ENCODE measurements around the gene DOC2B. TPM values are rescaled to one million over a fixed set of nuclear protein-coding genes. Genes with fewer than 3 reads are reported as not detected.

Gene DOC2B
- total RNA-seq, 1 experiment from 2014 or later: not detected

DNA sequence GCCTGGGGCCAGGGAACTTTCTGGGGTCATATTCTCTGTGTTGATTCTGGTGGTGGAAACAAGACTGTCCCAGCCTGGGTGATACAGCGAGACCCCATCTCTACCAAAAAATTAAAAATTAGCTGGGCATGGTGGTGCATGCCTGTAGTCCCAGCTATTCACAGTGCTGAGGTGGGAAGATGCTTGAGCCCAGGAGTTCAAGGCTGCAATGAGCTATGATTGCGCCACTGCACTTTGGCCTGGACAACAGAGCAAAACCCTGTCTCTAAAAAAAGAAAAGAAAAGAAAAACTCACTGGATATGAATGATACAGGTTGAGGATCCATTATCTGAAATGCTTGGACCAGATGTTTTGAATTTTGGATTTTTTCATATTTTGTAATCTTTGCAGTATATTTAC, 30.4 kb downstream of the DOC2B start:
- no peaks in the 10 kb centered on the region for H3K9me3 ChIP-seq (replicated peaks)
- no peak for DNase-seq

DNA sequence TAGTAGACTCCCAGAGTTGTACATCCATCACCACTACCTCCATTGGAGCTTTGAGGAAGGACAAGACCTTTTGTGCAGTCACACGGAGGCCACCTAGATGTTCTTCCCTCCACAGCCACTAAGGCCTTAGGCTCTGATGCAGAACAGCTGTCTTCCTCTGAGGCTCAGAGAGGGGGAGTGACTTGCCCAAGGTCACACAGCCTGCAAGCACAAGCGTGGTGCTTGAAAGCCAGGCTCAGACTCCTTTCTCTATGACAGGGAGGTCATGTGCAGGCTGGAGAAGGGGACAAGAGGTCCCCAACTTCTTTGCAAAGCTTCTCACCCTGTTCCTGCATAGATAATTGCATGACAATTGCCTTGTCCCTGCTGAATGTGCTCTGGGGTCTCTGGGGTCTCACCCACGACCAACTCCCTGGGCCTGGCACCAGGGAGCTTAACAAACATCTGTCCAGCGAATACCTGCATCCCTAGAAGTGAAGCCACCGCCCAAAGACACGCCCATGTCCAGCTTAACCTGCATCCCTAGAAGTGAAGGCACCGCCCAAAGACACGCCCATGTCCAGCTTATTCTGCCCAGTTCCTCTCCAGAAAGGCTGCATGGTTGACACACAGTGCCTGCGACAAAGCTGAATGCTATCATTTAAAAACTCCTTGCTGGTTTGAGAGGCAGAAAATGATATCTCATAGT, 31.4 kb downstream of the DOC2B start:
- no peaks in the 10 kb centered on the region for H3K9me3 ChIP-seq (replicated peaks)
- no peak for DNase-seq

More for the DNA sequence above, 30.4 kb downstream of the DOC2B start:
- no peaks in the 10 kb centered on the region for H3K4me1 ChIP-seq
- no peak overlapping the region for H3K4me3 ChIP-seq
- H3K36me3 ChIP-seq: no peaks in the 10 kb centered on the region
- H3K27me3 ChIP-seq: no peaks in the 10 kb centered on the region
- H3K27ac ChIP-seq: no peak overlapping the region

DNA sequence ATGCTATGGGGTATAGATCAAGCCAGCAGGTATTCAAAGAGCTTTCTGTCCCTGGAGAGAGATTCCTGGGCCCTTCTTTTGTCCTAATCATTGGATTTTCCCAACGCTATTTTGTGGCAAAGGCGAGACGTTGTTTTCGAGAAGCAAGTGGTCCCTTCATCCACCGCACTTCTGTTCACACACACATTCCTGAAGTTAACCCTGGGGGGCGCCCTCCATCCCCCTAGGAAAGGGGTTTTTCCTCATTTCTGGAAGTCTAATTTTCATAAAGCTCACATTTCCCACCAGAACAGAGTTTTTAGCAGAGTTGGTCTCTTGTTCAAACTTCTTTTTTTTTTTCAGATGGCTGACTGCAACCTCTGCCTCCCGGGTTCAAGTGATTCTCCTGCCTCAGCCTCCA, 32.2 kb downstream of the DOC2B start:
- Histone ChIP-seq H3K4me1 (no peaks in the 10 kb centered on the region), H3K27ac (no peak overlapping the region), H3K36me3 (no peaks in the 10 kb centered on the region), H3K4me3 (no peak overlapping the region), H3K9me3 (replicated peaks) (no peaks in the 10 kb centered on the region), H3K27me3 (no peaks in the 10 kb centered on the region)
- no peak for DNase-seq

More for the DNA sequence above, 31.4 kb downstream of the DOC2B start:
- H3K27ac ChIP-seq: no peak overlapping the region
- H3K36me3 ChIP-seq: no peaks in the 10 kb centered on the region
- no peaks in the 10 kb centered on the region for H3K27me3 ChIP-seq
- no peaks in the 10 kb centered on the region for H3K4me1 ChIP-seq
- no peak overlapping the region for H3K4me3 ChIP-seq

DNA sequence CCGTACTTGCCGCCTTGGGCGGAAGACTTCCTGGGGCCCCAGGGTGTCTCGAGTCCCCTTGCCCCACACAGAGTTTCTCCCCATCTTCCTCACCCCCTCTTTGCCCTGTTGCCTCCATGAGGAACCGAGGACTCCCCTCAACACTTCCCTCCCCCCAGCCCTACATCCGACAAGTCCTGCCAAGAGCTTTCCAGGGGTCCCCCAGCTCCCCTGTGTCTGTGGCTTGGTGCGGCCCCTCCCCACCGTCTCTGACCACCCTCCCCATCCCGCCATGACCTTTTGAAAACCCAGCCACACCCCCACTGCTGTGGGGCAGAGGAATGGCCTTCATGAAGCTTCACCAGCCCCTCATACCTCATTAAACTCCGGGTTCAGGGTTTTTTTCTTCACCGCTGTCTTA, 32.7 kb downstream of the DOC2B start:
- Histone ChIP-seq H3K36me3 (no peaks in the 10 kb centered on the region), H3K27me3 (no peaks in the 10 kb centered on the region), H3K4me1 (no peaks in the 10 kb centered on the region), H3K27ac (no peak overlapping the region), H3K4me3 (no peak overlapping the region), H3K9me3 (replicated peaks) (no peaks in the 10 kb centered on the region)
- no peak for DNase-seq

DNA sequence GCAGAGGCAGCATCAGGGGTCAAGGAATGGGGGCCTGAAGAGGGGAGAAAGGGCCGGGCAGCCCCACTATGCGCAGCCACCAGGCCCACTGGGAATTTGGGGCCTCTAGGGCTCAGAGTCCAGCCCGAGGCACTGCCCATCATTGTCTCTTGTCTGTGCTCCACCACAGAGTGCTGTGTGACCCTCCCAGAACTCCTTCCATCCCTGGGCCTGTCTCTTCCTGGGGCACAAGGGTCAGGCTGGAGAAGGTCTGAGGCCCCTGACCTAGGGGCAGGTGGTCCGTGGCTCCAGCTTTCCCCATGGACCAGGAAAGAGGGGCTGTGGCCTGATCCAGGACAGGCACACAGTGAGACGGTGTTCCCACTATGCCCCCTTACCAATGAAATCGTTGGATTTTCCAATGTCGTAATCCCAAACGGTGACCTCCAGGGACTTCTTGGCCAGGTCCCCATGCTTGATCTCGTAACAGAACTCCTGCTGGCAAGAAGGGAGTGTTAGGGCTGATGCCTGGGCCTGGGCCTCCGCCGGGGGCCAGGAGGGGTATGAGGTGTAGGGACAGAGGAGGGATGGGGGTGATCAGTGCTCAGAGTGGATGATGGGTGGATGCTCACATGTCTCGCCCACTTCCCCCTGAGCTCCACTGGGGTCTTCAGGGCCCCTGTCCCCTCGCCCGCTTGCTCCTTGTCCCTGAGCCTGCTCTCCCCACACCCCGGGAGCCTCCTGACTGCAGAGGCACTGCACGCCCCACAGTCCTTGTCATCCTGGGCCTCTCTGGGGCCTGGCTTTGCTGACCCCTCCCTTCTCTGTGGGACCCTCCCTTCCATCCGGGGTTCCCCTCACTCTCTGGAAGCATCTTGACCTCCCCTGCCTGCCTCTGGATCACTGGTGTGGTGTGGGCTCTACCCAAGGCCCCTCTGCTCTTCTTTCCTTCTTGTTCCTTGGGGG, 33.4 kb downstream of the DOC2B start:
- no peak for DNase-seq
- Histone ChIP-seq H3K9me3 (replicated peaks) (no peaks in the 10 kb centered on the region), H3K36me3 (no peaks in the 10 kb centered on the region), H3K4me3 (no peak overlapping the region), H3K27me3 (no peaks in the 10 kb centered on the region), H3K27ac (no peak overlapping the region), H3K4me1 (no peaks in the 10 kb centered on the region)

DNA sequence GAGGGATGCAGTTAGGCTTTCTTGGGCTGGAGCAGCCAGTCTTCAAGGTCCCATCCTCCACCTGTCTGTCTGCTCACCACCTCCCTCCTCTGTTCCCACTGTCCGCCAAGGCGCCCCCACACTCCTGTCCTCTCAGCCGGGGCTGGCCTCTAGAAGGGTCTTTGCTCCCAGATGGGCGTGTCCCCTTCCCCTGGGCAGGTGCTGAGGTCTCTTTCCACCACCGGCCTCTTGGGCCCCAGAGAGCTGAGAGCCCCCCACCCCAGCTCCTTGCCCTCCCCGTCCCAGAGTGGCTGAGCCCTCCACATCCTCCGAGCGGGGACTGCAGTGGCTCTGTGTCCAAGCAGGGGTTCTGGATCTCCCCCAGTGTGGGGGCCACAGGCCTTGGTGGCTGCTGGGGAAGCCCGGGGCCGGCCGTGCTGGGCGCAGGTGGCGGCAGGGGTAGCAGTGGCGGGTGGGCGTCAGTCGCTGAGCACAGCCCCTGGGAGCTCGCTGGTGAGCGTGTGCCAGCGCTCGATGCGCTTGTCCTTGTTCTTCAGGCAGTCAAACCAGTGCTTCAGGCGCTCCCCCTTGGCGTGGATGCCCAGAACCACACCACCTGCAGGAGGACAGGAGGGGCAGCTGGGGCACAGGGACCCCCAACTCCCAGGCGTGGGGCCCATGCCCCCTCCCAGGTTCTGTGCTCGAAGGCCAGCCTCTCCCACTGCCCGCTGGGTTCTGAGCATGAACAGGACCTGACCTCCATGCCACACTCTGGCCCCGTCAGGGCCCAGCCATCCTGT, 34.3 kb downstream of the DOC2B start:
- no peaks in the 10 kb centered on the region for H3K27me3 ChIP-seq
- H3K27ac ChIP-seq: no peak overlapping the region
- no peaks in the 10 kb centered on the region for H3K36me3 ChIP-seq
- no peak for DNase-seq
- no peak overlapping the region for H3K4me3 ChIP-seq
- no peaks in the 10 kb centered on the region for H3K4me1 ChIP-seq
- no peaks in the 10 kb centered on the region for H3K9me3 ChIP-seq (replicated peaks)

DNA sequence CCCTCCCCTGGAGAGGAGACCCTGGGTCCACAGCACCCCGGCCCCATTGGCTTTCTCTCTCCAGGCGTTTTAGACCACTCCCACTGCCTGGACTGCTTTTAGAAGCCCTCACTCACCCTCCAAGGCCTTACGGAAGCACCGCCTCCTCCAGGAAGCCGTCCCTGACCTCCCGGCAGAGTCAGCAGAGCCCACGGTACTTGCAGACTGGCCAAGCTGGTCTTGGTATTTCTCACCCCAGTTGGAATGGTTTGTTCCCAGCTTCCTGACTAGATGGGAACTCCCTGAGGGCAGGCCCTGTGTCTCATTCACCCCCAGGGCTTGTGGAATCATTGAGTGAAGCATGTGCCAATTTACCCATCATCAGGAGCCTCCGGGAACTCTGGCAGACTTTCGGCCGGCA, 34.9 kb downstream of the DOC2B start:
- H3K4me1 ChIP-seq: no peaks in the 10 kb centered on the region
- H3K27ac ChIP-seq: no peak overlapping the region
- H3K4me3 ChIP-seq: no peak overlapping the region
- no peaks in the 10 kb centered on the region for H3K9me3 ChIP-seq (replicated peaks)
- H3K27me3 ChIP-seq: no peaks in the 10 kb centered on the region
- H3K36me3 ChIP-seq: no peaks in the 10 kb centered on the region
- no peak for DNase-seq

DNA sequence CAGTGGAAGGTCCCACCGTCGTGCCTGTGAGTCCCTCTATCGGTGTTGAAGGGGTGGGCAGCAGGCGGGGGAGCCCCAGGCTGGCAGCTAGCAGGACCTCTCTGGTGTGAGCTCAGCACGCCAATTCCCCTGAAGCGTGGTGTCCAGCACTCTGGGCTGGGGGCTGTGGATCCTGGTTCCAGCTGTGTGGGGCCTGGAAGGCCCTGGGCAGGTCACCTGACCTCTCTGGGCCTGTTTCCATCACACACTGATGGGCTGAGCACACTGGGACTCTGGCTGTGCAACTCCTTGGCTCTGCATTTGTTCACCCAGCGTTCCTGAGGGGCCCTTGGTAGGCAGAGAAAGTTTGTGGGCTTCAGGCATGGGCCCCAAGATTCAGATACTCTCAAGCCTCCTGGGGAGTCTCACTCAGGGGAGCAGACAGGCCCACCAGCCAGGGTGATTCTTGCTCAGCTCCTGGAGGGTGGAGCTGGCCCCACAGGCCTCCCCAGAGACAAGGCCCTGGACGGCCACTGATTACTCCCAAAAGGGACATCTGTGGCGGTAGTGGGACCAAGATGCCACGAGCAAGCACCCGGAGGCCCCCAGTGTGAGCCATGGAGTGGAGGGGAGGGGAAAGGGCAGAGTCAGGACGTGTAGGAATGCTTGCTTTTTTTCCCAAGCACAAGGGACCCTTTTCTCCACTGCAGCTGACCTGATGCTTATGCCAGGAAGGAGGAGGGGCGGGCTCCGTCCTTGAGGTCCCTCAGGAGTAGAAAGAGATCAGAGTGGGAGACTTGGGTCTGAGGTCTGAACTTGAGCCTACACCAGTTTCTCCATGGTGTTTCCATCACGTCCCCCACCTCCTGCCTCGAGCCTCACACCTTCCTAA, 35.5 kb downstream of the DOC2B start:
- H3K9me3 ChIP-seq (replicated peaks): no peaks in the 10 kb centered on the region
- H3K4me3 ChIP-seq: no peak overlapping the region
- no peaks in the 10 kb centered on the region for H3K36me3 ChIP-seq
- no peaks in the 10 kb centered on the region for H3K4me1 ChIP-seq
- no peaks in the 10 kb centered on the region for H3K27me3 ChIP-seq
- DNase-seq: no peak
- H3K27ac ChIP-seq: no peak overlapping the region

DNA sequence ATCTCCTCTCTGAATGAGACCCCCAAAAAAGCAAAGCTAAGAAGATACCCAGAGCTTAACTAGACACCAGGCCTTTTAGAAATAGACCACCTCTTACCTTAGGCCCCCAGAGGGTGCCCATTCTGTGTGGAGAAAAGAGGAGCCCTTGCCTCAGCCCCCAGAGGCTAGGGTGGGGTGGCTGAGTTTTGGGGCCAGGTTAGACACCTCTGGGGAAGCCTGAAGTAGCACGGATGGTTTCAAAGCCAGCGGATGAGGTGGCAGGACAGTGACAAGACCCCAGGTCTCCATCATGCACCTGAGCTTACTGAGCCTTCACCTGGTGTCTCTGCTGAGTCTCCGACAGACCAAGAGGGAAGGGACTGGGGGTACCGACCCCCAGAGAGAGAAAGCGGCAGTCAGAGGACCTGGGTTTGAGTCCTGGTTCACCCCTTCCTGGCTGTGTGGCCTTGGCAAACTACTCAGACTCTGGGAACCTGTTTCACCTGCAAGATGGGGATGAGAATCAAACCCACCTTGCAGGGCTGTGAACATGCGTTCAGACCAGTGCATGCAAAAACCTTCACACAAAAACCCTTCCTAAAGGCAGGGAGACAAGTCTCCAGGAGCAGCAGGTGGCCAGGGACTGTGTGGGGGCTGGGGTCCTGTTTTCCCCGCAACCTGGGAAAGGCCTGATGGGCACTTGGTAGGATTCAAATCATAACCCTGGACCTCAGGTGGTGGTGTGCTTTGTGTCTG, 36.3 kb downstream of the DOC2B start:
- Histone ChIP-seq H3K9me3 (replicated peaks) (no peaks in the 10 kb centered on the region), H3K27me3 (no peaks in the 10 kb centered on the region)
- DNase-seq: no peak

DNA sequence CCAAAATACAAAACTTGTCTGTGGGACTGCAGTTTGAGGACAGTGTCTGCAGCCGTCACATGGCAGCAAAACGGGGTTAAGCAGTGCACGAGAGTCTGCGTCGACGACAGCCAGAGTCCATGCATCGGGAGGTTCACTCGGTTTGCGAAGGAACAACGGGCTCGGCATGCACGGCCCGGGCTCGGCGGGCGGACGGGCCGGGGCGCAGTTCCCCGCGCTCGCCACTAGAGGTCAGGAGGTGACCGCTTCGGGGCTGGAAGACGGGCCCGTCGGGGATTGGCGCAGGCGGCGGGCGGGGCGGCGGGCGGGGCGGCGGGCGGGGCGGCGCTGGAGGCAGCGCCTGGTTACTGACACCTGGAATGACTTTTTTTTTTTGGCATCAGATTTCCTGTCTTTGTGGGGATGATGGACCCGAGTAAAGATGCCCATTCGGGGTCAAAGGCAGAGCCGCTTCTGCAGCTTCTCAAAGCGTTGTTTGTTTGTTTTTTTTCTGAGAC, 37.6 kb downstream of the DOC2B start:
- peak; percentile 63 to 66 for DNase-seq
- Histone ChIP-seq H3K9me3 (replicated peaks) (no peaks in the 10 kb centered on the region), H3K4me3 (no peak overlapping the region), H3K4me1 (no peaks in the 10 kb centered on the region), H3K27me3 (no peaks in the 10 kb centered on the region), H3K36me3 (no peaks in the 10 kb centered on the region), H3K27ac (no peak overlapping the region)

More for the DNA sequence above, 36.3 kb downstream of the DOC2B start:
- Histone ChIP-seq H3K36me3 (no peaks in the 10 kb centered on the region), H3K27ac (no peak overlapping the region), H3K4me1 (no peaks in the 10 kb centered on the region), H3K4me3 (no peak overlapping the region)

DNA sequence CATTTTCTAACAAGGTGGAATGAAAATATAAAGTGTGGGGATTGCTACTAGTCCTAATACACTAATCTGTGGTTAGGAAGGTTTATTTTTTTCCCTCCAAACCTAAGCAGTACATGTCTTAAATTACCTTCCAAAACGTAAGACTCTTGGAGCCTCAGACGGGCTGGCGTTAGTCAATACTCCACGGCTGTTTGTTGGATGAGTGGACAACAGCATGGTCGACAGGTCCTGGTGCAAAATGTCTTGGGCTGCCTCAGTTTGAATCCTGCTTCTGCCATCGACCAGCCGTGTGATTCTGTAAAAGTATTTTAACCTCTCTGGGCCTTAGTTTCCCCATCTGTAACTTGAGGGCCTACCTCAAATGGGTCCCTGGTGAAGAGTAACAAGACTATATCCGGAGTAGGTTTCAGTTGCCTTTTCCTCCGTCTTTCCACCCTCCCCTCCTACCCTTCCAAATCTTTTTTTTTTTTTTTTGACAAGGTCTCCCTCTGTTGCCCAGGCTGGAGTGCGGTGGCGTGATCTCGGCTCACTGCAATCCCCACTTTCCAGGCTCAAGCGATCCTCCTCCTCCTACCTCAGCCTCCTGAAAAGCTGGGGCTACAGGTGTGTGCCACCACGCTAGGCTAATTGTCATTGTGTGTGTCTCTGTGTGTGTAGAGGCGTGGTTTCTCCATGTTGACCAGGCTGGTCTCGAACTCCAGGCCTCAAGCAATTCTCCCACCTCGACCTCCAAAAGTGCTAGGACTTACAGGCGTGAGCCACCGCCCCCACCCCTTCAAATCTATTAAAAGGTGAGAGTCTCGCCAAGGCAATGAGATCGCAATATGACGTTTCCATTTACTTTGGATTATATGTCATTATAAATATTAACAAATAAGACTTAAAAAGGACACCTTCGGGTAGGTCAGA, 38.3 kb downstream of the DOC2B start:
- DNase-seq: no peak
- no peaks in the 10 kb centered on the region for H3K9me3 ChIP-seq (replicated peaks)
- H3K4me3 ChIP-seq: no peak overlapping the region
- H3K36me3 ChIP-seq: no peaks in the 10 kb centered on the region
- H3K4me1 ChIP-seq: no peaks in the 10 kb centered on the region
- no peak overlapping the region for H3K27ac ChIP-seq
- no peaks in the 10 kb centered on the region for H3K27me3 ChIP-seq

DNA sequence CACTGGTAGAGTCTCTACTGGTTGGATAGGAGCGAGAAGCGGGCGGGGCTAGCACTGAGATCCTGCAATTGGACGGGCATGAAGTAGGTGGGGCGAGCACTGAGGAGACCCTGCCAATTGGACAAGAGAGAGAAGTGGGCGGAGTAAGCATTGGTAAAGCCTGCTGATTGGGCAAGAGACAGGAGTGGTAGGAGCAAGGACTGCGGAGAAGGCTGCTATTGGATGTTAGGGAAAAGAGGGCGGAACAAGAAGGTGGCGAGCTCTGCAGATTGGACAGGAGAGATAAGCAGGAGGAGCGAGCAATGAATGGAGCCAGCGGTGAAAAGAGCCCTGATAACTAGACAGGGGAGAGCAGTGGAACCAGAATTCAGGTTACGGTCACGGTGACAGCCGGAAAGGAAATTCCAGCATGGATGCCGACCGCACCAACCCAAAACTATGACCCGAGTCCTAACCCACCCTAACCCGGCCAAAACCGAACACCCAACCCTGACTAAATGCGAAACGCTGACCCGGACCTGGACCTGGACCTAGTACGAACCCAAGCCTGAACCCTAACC, 39.3 kb downstream of the DOC2B start:
- peak; percentile 35 to 37 for DNase-seq
- H3K4me1 ChIP-seq: no peaks in the 10 kb centered on the region
- no peak overlapping the region for H3K4me3 ChIP-seq
- no peaks in the 10 kb centered on the region for H3K36me3 ChIP-seq
- H3K9me3 ChIP-seq (replicated peaks): no peaks in the 10 kb centered on the region
- H3K27me3 ChIP-seq: no peaks in the 10 kb centered on the region
- no peak overlapping the region for H3K27ac ChIP-seq

All from SJCRH30 (cell line).